Fibroblast of lung (primary cell): ENCODE measurements around the gene KSR2. TPM values are rescaled to one million over a fixed set of nuclear protein-coding genes. Genes with fewer than 3 reads are reported as not detected.

Experiments
- DNase-seq, 2 donors: peaks; one replicate each; pipeline versions ENCODE4 v3.0.0 to v3.0.0-alpha.2; 2010; ENCODE audit warnings: low read depth in 2 of 2
- H2AFZ ChIP-seq: 2 replicates; pipeline ENCODE4 v1.5.1; 2012; ENCODE audit warnings: low read length, control low read depth, inconsistent platforms
- H3K27ac ChIP-seq: 2 replicates; pipeline ENCODE4 v1.5.1; 2011; ENCODE audit warnings: low read length, control low read depth; ENCODE audit not compliant: insufficient read depth
- H3K27me3 ChIP-seq: 2 replicates; pipeline ENCODE4 v1.5.1; 2011; ENCODE audit warnings: mild to moderate bottlenecking, low read length; ENCODE audit not compliant: control insufficient read depth, insufficient read depth
- H3K36me3 ChIP-seq: 2 replicates; pipeline ENCODE4 v1.5.1; 2011; ENCODE audit warnings: low read length; ENCODE audit not compliant: control insufficient read depth, insufficient read depth
- H3K4me1 ChIP-seq: 2 replicates; pipeline ENCODE4 v1.5.1; 2011; ENCODE audit warnings: low read length; ENCODE audit not compliant: control insufficient read depth, insufficient read depth; ENCODE audit errors: extremely low read depth
- H3K4me2 ChIP-seq: 2 replicates; pipeline ENCODE4 v1.5.1; 2011; ENCODE audit warnings: low read length, control low read depth; ENCODE audit not compliant: insufficient read depth; ENCODE audit errors: extremely low read depth
- H3K4me3 ChIP-seq, 4 experiments: fragments of 200-600 bp in 1 of 4; sonication (generic) in 1 of 4; replicated peaks in 1 of 4; 2 replicates each; pipeline ENCODE4 v1.5.1; 2011 to 2016; ENCODE audit warnings: low read length in 4 of 4, low read depth in 3 of 4, mild to moderate bottlenecking in 3 of 4, control low read depth in 2 of 4, inconsistent platforms in 1 of 4, mixed read lengths in 1 of 4; ENCODE audit not compliant: insufficient read depth in 1 of 4; ENCODE audit errors: control extremely low read depth in 1 of 4
- H3K79me2 ChIP-seq: 2 replicates; pipeline ENCODE4 v1.5.1; 2012; ENCODE audit warnings: mild to moderate bottlenecking, low read length, inconsistent platforms; ENCODE audit not compliant: control insufficient read depth, insufficient read depth
- H3K9ac ChIP-seq: 2 replicates; pipeline ENCODE4 v1.5.1; 2011; ENCODE audit warnings: mild to moderate bottlenecking, low read length, control low read depth; ENCODE audit not compliant: insufficient read depth
- H3K9me3 ChIP-seq: 2 replicates; pipeline ENCODE4 v1.5.1; 2012; ENCODE audit warnings: low read depth, low read length; ENCODE audit not compliant: control insufficient read depth, insufficient read depth
- H4K20me1 ChIP-seq: 2 replicates; pipeline ENCODE4 v1.5.1; 2011; ENCODE audit warnings: low read length; ENCODE audit not compliant: control insufficient read depth, insufficient read depth; ENCODE audit errors: extremely low read depth
- EZH2 ChIP-seq: IDR thresholded peaks from 2 replicates; pipeline ENCODE4 v1.5.1; 2012; ENCODE audit warnings: low read length, control low read depth, mild to moderate bottlenecking; ENCODE audit errors: missing control alignments
- polyA plus RNA-seq, 2 donors: library from polyadenylated mRNA; depleted of rRNA in 1 of 2; stranded (reverse) in 1 of 2; unstranded in 1 of 2; fragments of >200 nt; gene quantifications; 2 replicates each; pipeline ENCODE4 v1.2.1, GENCODE V29; 2011 to 2012; ENCODE audit warnings: missing spikeins in 1 of 2
- total RNA-seq: library from RNA; depleted of rRNA; stranded (reverse); fragments of >200 nt; gene quantifications from 2 replicates; pipeline ENCODE4 v1.2.1, GENCODE V29; 2014
- TF ChIP-seq, protein P1 (sequence below), 2 donors: IDR thresholded peaks in 1 of 2; conservative IDR thresholded peaks in 1 of 2; 1 replicate in 1 of 2; 2 replicates in 1 of 2; pipeline ENCODE4 v1.5.1; 2011 to 2012; ENCODE audit warnings: low read length in 2 of 2, control low read depth in 1 of 2, inconsistent platforms in 1 of 2, low read depth in 1 of 2, mild to moderate bottlenecking in 1 of 2

The KSR2 gene
- total and polyA plus RNA-seq, 2 donors (not counting 1 experiment from before 2014, with no cell fraction given) = not detected

GRCh38 chr12:117844114-117844830 is 124.5 kb downstream of the KSR2 start:
- no peak overlapping the region for H3K9ac ChIP-seq
- H3K79me2 ChIP-seq = no peaks in the 10 kb centered on the region
- no peaks in the 10 kb centered on the region for H3K9me3 ChIP-seq
- DNase-seq = no peak
- no peak overlapping the region for H2AFZ ChIP-seq
- no peaks in the 10 kb centered on the region for H3K36me3 ChIP-seq
- H3K27me3 ChIP-seq = no peaks in the 10 kb centered on the region
- no peak overlapping the region for H3K27ac ChIP-seq
- H4K20me1 ChIP-seq = no peaks in the 10 kb centered on the region
- TF ChIP-seq, protein P1, sequence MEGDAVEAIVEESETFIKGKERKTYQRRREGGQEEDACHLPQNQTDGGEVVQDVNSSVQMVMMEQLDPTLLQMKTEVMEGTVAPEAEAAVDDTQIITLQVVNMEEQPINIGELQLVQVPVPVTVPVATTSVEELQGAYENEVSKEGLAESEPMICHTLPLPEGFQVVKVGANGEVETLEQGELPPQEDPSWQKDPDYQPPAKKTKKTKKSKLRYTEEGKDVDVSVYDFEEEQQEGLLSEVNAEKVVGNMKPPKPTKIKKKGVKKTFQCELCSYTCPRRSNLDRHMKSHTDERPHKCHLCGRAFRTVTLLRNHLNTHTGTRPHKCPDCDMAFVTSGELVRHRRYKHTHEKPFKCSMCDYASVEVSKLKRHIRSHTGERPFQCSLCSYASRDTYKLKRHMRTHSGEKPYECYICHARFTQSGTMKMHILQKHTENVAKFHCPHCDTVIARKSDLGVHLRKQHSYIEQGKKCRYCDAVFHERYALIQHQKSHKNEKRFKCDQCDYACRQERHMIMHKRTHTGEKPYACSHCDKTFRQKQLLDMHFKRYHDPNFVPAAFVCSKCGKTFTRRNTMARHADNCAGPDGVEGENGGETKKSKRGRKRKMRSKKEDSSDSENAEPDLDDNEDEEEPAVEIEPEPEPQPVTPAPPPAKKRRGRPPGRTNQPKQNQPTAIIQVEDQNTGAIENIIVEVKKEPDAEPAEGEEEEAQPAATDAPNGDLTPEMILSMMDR (conservative IDR thresholded peaks at IDR 0.05 in 1 of 2, IDR thresholded peaks at IDR 0.05 in 1 of 2; ENCODE audit: low read depth in 1 of 2, low read length in 2 of 2) = no peak
- TF ChIP-seq EZH2 = no peak
- no peaks in the 10 kb centered on the region for H3K4me1 ChIP-seq
- no peak overlapping the region for H3K4me3 ChIP-seq
- no peak overlapping the region for H3K4me2 ChIP-seq

DNA sequence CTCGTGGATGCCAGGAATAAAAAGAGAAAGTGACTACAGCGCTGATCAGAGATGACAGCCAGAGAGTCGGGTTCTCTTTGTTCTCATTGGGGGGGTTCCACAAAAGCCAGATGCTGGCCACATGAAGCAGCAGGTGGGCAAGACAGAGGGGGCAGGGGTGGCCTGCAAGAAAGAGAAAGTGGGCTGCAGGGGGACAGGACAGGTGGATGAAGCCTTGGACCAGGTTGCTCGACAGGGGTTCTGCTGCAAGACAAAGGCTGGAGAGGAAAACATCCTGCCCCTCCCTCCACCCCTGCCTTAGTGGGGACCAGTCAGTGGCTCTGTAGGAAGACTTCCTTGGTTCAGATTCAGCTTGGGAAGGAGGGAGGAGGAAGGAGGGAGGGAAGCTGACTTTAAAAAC is 126.2 kb downstream of the KSR2 start:
- Histone ChIP-seq H3K4me1 (no peaks in the 10 kb centered on the region), H3K27ac (no peak overlapping the region), H3K4me3 (no peak overlapping the region), H2AFZ (no peak overlapping the region), H4K20me1 (no peaks in the 10 kb centered on the region), H3K9ac (no peak overlapping the region), H3K4me2 (no peak overlapping the region), H3K27me3 (peaks cover 2% of the 10 kb centered on the region), H3K36me3 (no peaks in the 10 kb centered on the region), H3K9me3 (no peaks in the 10 kb centered on the region), H3K79me2 (no peaks in the 10 kb centered on the region)
- TF ChIP-seq, protein P1 (conservative IDR thresholded peaks at IDR 0.05 in 1 of 2, IDR thresholded peaks at IDR 0.05 in 1 of 2; ENCODE audit: low read depth in 1 of 2, low read length in 2 of 2) = no peak
- DNase-seq = no peak

- Histone ChIP-seq H3K4me3 (no peak overlapping the region), H3K36me3 (no peaks in the 10 kb centered on the region), H3K79me2 (no peaks in the 10 kb centered on the region), H3K9ac (no peak overlapping the region), H3K27ac (no peak overlapping the region), H3K9me3 (no peaks in the 10 kb centered on the region), H4K20me1 (no peaks in the 10 kb centered on the region), H3K4me2 (no peak overlapping the region), H2AFZ (no peak overlapping the region), H3K4me1 (no peaks in the 10 kb centered on the region), H3K27me3 (peaks cover 2% of the 10 kb centered on the region)
- DNase-seq = no peak
- no peak for TF ChIP-seq EZH2
- TF ChIP-seq, protein P1 (conservative IDR thresholded peaks at IDR 0.05 in 1 of 2, IDR thresholded peaks at IDR 0.05 in 1 of 2; ENCODE audit: low read depth in 1 of 2, low read length in 2 of 2) = no peak
Measured at GRCh38 chr12:117842220-117842619, 126.6 kb downstream of the KSR2 start.
